Tibial artery (tissue), 4 donors: ENCODE measurements around the gene TBC1D25.

Experiments used
- DNase-seq, 2 donors: peaks; one replicate each; pipeline ENCODE4 v3.0.0-alpha.2; 2019
- H3K27ac ChIP-seq, 2 donors: fragments of 200-600 bp; sonication (generic) in 1 of 2; 1 replicate in 1 of 2; 2 replicates in 1 of 2; pipeline ENCODE4 v1.5.1; 2018 to 2019; ENCODE audit warnings: mild to moderate bottlenecking in 1 of 2
- H3K27me3 ChIP-seq, 2 donors: fragments of 200-600 bp; sonication (generic) in 1 of 2; one replicate each; pipeline versions ENCODE4 v1.5.1 to v1.6.0; 2016 to 2019
- H3K36me3 ChIP-seq, 3 donors: fragments of 200-600 bp; sonication (generic) in 2 of 3; one replicate each; pipeline ENCODE4 v1.5.1; 2016 to 2019; ENCODE audit warnings: mild to moderate bottlenecking in 2 of 3
- H3K4me1 ChIP-seq, 4 donors: fragments of 200-600 bp; sonication (generic) in 2 of 4; 1 replicate in 3 of 4; 2 replicates in 1 of 4; pipeline ENCODE4 v1.5.1; 2016 to 2019
- H3K4me3 ChIP-seq, 2 donors: fragments of 200-600 bp; sonication (generic) in 1 of 2; 1 replicate in 1 of 2; 2 replicates in 1 of 2; pipeline ENCODE4 v1.5.1; 2018 to 2019; ENCODE audit warnings: mild to moderate bottlenecking in 2 of 2
- H3K9me3 ChIP-seq, 3 donors: fragments of 200-600 bp; sonication (generic) in 1 of 3; one replicate each; pipeline ENCODE4 v1.5.1; 2016 to 2019
- intact Hi-C: fragments of 100-400 bp; cut with DNase I; formaldehyde crosslinking; loops from one replicate; pipeline ENCODE4 v1.15.0; 2023; ENCODE audit warnings: low total_unique reads
- TF ChIP-seq, protein P1 (sequence below), 2 experiments: fragments of 200-600 bp in 1 of 2; fragments of 450-650 bp in 1 of 2; IDR thresholded peaks; one replicate each; pipeline ENCODE4 v1.5.1; 2017 to 2019; ENCODE audit warnings: antibody characterized with exemption in 2 of 2, mild to moderate bottlenecking in 1 of 2, moderate library complexity in 1 of 2

The TBC1D25 gene

DNA sequence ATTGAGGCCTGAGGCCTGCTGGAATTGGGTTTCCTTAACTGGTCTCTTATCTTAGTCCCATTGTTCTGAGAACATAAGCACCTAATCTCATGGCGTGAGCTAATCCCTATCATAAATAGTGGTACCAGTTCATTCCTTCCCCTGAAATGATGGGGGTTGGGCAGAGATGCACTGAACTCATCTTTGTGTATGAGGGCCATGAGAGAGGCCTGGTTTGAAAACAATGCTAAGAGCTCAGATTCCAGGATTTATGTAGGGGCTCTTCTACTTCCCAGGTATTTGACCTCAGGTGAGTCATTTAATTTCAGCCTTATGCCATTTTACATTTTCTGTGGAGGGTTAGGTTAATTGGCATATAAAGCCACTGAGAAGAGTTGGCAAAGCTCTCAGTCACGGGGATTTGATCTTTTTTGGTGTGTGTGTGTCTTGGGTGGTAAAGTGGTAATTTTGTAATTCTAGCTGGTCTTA, 39.2 kb downstream of the TBC1D25 start:
- intact Hi-C loops = no loop called here
- no peak overlapping the region for H3K27ac ChIP-seq

DNA sequence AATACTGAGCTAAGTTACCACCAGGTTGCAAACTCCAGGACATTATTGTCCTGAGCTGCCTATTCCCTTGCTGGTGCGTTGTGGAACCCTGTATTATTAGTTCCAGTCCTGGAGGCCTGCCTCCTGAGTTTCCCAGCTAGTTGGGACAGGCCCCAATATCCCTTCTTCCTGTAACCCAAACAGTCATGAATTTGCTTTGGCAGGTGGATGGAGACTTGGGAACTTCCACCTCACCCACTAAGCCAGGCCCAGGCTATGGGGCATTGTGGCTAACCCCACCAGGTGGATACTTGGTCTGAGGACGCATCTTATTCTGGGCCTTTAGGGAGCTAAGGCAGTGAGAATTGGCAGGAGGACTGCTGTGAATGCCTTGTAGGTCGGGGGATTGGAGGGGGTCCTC, 39.7 kb downstream of the TBC1D25 start:
- Histone ChIP-seq H3K27ac (no peak overlapping the region), H3K4me3 (no peak overlapping the region), H3K27me3 (no peaks in the 10 kb centered on the region), H3K4me1 (peaks cover 0 to 22% (median 14%) of the 10 kb centered on the region in 4 donors), H3K36me3 (peaks cover 29 to 41% (median 39%) of the 10 kb centered on the region in 3 donors), H3K9me3 (no peaks in the 10 kb centered on the region)
- DNase-seq = no peak
- intact Hi-C loops = no loop called here
- TF ChIP-seq, protein P1, sequence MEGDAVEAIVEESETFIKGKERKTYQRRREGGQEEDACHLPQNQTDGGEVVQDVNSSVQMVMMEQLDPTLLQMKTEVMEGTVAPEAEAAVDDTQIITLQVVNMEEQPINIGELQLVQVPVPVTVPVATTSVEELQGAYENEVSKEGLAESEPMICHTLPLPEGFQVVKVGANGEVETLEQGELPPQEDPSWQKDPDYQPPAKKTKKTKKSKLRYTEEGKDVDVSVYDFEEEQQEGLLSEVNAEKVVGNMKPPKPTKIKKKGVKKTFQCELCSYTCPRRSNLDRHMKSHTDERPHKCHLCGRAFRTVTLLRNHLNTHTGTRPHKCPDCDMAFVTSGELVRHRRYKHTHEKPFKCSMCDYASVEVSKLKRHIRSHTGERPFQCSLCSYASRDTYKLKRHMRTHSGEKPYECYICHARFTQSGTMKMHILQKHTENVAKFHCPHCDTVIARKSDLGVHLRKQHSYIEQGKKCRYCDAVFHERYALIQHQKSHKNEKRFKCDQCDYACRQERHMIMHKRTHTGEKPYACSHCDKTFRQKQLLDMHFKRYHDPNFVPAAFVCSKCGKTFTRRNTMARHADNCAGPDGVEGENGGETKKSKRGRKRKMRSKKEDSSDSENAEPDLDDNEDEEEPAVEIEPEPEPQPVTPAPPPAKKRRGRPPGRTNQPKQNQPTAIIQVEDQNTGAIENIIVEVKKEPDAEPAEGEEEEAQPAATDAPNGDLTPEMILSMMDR (IDR thresholded peaks at IDR 0.05) = no peak

More for the DNA sequence above, 39.2 kb downstream of the TBC1D25 start:
- H3K4me3 ChIP-seq = no peak overlapping the region
- no peak for DNase-seq
- H3K4me1 ChIP-seq = peaks cover 0 to 22% (median 14%) of the 10 kb centered on the region in 4 donors
- no peaks in the 10 kb centered on the region for H3K9me3 ChIP-seq
- TF ChIP-seq, protein P1 (IDR thresholded peaks at IDR 0.05) = no peak
- H3K36me3 ChIP-seq = peaks cover 29 to 41% (median 39%) of the 10 kb centered on the region in 3 donors
- no peaks in the 10 kb centered on the region for H3K27me3 ChIP-seq

DNA sequence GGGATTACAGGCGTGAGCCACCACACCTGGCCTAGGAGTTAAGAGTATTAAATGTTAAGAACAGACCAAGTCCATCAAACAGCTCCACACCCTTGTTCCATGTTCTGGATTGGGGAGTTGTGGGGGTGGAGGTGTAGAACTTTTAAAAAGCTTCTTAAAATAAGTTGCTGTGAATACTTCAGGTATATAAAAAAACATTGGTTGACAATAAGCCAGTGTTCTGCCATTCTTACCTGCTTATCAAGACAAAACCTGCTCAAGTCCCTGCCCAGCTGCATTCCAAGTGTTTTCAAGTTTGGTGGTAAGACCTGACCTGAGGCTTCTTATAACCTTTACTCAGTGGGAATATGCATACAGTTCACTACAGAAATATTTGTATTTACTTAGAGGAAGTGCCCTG, 41.1 kb downstream of the TBC1D25 start:
- H3K27ac ChIP-seq = no peak overlapping the region
- no peak for DNase-seq
- intact Hi-C loops = no loop called here
- peaks cover 0 to 15% (median 8%) of the 10 kb centered on the region in 4 donors for H3K4me1 ChIP-seq
- TF ChIP-seq, protein P1 (IDR thresholded peaks at IDR 0.05) = no peak
- H3K27me3 ChIP-seq = no peaks in the 10 kb centered on the region
- H3K36me3 ChIP-seq = peaks cover 25 to 36% (median 35%) of the 10 kb centered on the region in 3 donors
- no peaks in the 10 kb centered on the region for H3K9me3 ChIP-seq
- no peak overlapping the region for H3K4me3 ChIP-seq

DNA sequence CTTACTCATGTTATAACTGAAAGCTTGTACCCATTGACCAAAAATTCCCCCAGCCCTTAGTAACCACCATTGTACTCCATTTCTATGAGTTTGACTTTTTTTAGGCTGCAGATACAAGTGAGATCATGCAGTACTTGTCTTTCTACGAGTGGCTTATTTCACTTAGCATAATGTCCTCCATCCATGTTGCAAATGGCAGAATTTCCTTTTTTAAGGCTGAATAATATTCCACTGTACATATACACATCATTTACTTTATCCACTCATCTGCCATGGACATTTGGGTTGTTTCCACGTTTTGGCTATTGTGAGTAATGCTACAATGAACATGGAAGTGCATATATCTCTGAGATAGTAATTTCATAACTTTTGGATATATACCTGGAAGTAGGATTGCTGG, 45.2 kb downstream of the TBC1D25 start:
- Histone ChIP-seq H3K27ac (no peak overlapping the region), H3K4me1 (no peaks in the 10 kb centered on the region), H3K9me3 (no peaks in the 10 kb centered on the region), H3K4me3 (no peak overlapping the region), H3K36me3 (no peaks in the 10 kb centered on the region), H3K27me3 (no peaks in the 10 kb centered on the region)
- TF ChIP-seq, protein P1 (IDR thresholded peaks at IDR 0.05) = no peak
- intact Hi-C loops = no loop called here
- no peak for DNase-seq

DNA sequence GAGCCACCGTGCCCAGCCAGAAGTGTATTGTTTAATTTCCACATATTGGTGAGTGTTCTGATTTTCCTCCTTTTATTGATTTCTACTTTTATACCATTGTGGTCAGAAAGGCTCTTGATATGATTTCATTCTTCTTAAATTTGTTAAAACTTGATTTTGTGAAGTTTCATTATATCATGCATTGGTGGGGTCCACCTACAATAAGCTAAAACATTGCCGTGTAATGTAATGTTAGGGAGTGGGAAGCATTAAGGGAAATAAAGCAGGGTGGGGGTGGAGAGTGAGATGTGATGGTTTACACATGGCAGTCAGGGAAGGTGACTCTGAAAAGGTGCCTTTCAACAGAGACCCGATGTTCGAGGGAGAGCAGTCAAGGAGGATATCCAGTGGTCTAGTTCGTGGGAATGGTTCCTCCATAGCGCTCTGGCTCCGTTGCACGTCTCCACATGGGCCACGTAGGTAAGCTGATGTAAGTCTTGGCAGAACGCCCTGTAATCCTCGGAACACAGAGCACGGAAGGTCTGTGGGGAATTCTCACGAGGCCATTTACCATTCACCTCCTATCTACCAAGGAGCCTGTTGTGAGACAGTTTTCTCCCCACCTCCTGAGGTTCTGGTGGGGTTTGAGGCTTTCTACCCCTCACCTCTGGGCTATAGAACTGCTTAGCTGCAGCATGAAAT, 50.1 kb downstream of the TBC1D25 start:
- Histone ChIP-seq H3K4me3 (no peak overlapping the region), H3K36me3 (no peaks in the 10 kb centered on the region), H3K27ac (no peak overlapping the region), H3K4me1 (no peaks in the 10 kb centered on the region), H3K27me3 (no peaks in the 10 kb centered on the region), H3K9me3 (no peaks in the 10 kb centered on the region)
- intact Hi-C loops = loop anchor here (10.0 kb wide), 1 partner anchor 115 kb away; the partner anchor contains the start of genes FTSJ1 and SLC38A5
- TF ChIP-seq, protein P1 (IDR thresholded peaks at IDR 0.05) = no peak
- no peak for DNase-seq
